A549 (cell line): Measurements from ENCODE around the gene SLITRK1.

Experiments used
- BHLHE40 ChIP-seq: IDR thresholded peaks from 2 replicates; pipeline ENCODE4 v1.6.1; 2012; ENCODE audit warnings: low read depth, low read length, inconsistent platforms
- CTCF ChIP-seq: fragments of >200 bp; sonication (Bioruptor Twin); formaldehyde crosslinking; IDR thresholded peaks from 3 replicates; pipeline ENCODE4 v1.5.1; 2016
- ELK1 ChIP-seq: fragments of 150-350 bp; IDR thresholded peaks from 2 replicates; pipeline ENCODE4 v1.6.1; 2014; ENCODE audit warnings: low read depth, mild to moderate bottlenecking, low read length
- MAX ChIP-seq: IDR thresholded peaks from 2 replicates; pipeline ENCODE4 v1.6.1; 2012
- MAZ ChIP-seq: fragments of 150-350 bp; IDR thresholded peaks from 2 replicates; pipeline ENCODE4 v1.6.1; 2014; ENCODE audit warnings: antibody characterized with exemption, low read depth, low read length, borderline replicate concordance
- POLR2A ChIP-seq: IDR thresholded peaks from 2 replicates; pipeline ENCODE4 v1.6.1; 2012; ENCODE audit warnings: mild to moderate bottlenecking, low read length
- RARB ChIP-seq: fragments of 250-450 bp; sonication (Bioruptor Pico); IDR thresholded peaks from 2 replicates; pipeline ENCODE4 v1.8.0; 2021; ENCODE audit warnings: mild to moderate bottlenecking, moderate library complexity

- no peak for TF ChIP-seq CTCF
- no peak for TF ChIP-seq RARB (CRISPR knock-in tag)
- TF ChIP-seq POLR2A = no peak
- no peak for TF ChIP-seq ELK1
- TF ChIP-seq MAX = no peak
- TF ChIP-seq BHLHE40 = no peak
- no peak for TF ChIP-seq MAZ
Observed at GRCh38 chr13:83831796-83832195, 50.5 kb downstream of the SLITRK1 start.
